Measurements from ENCODE around the gene MAPK10.

Gene MAPK10

GRCh38 chr4:85964298-85964697, 395.6 kb downstream of the MAPK10 start:
- DNase-seq = no peak

- no peak for DNase-seq
These were observed 396.6 kb downstream of the MAPK10 start for GRCh38 chr4:85963231-85963630.

- no peak for DNase-seq
These were observed 398.0 kb downstream of the MAPK10 start for GRCh38 chr4:85961887-85962286.

GRCh38 chr4:85956293-85956945, 403.4 kb downstream of the MAPK10 start:
- DNase-seq = no peak

- DNase-seq = no peak
These were observed 404.1 kb downstream of the MAPK10 start for GRCh38 chr4:85955620-85956292.

GRCh38 chr4:85953651-85954018, 406.2 kb downstream of the MAPK10 start:
- DNase-seq = no peak

- DNase-seq = no peak
These were observed 406.7 kb downstream of the MAPK10 start for GRCh38 chr4:85952972-85953650.

- DNase-seq = no peak
These were observed 407.3 kb downstream of the MAPK10 start for GRCh38 chr4:85952528-85952927.

GRCh38 chr4:85951099-85951498, 408.8 kb downstream of the MAPK10 start:
- DNase-seq = no peak

- no peak for DNase-seq
These were observed 413.0 kb downstream of the MAPK10 start for GRCh38 chr4:85946821-85947220.

- no peak for DNase-seq
These were observed 417.7 kb downstream of the MAPK10 start for GRCh38 chr4:85942107-85942506.

- no peak for DNase-seq
These were observed 419.7 kb downstream of the MAPK10 start for GRCh38 chr4:85940151-85940550.

Measured in NCI-H510A (cell line).